DOHH2 (cell line): ENCODE measurements around the gene STK11.

Experiments used
- EZH2phosphoT487 ChIP-seq: fragments of 200-600 bp; sonication (generic); IDR thresholded peaks from 2 replicates; pipeline ENCODE4 v1.6.1; 2017; ENCODE audit warnings: borderline replicate concordance, mild to moderate bottlenecking, antibody characterized with exemption, low read length, moderate library complexity, mixed read lengths
- TF ChIP-seq, protein P1 (sequence below): fragments of 200-600 bp; sonication (generic); IDR thresholded peaks from one replicate; pipeline ENCODE4 v1.5.1; 2014; ENCODE audit warnings: antibody characterized with exemption, mild to moderate bottlenecking, low read depth, low read length; ENCODE audit not compliant: poor library complexity, severe bottlenecking

DNA sequence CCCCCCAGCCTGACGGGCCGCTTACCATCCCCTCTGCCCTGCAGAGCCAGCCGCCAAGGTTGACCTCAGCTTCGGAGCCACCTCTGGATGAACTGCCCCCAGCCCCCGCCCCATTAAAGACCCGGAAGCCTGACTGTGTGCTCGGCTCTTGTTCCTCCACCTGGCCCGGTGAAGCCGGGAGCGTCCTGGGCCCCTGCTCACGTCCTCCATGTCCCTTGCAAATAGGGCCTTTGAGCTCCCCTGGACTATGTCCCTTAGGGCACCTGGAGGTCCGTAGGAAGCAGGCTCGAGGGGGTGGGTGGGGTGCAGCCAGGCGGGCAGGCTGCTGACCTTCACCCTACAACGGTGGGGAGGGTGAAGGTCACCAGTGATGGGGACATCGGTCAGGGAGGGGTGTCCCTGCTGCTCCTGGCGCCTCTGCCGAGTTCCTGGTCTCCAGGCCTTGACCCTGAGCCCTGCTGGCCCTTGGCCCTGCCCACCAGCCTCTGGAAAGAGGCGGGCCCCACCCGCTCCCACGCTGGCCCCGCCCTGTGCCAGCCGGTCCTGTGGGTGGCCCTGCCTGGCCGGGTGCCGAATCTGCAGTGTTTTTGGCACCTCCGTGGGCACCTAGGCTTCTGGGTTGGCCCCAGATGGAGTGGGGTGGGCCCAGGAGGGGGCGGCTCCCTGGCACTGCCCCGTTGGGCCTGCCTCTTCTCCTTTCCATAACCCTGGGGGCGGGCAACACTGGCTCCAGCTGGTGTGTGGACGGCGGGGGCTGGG is 39.3 kb downstream of the STK11 start:
- TF ChIP-seq, protein P1, sequence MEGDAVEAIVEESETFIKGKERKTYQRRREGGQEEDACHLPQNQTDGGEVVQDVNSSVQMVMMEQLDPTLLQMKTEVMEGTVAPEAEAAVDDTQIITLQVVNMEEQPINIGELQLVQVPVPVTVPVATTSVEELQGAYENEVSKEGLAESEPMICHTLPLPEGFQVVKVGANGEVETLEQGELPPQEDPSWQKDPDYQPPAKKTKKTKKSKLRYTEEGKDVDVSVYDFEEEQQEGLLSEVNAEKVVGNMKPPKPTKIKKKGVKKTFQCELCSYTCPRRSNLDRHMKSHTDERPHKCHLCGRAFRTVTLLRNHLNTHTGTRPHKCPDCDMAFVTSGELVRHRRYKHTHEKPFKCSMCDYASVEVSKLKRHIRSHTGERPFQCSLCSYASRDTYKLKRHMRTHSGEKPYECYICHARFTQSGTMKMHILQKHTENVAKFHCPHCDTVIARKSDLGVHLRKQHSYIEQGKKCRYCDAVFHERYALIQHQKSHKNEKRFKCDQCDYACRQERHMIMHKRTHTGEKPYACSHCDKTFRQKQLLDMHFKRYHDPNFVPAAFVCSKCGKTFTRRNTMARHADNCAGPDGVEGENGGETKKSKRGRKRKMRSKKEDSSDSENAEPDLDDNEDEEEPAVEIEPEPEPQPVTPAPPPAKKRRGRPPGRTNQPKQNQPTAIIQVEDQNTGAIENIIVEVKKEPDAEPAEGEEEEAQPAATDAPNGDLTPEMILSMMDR = no peak
- no peak for TF ChIP-seq EZH2phosphoT487
